CD14-positive monocyte (primary cell): ENCODE results near the gene KISS1R. TPM values are rescaled to one million over a fixed set of nuclear protein-coding genes. Genes with fewer than 3 reads are reported as not detected.

Source experiments
- DNase-seq, 3 donors: peaks; one replicate each; pipeline ENCODE4 v3.0.0-alpha.2; 2011 to 2022
- H2AFZ ChIP-seq: 2 replicates; pipeline ENCODE4 v1.6.0; 2012; ENCODE audit warnings: mild to moderate bottlenecking, low read depth, low read length, inconsistent platforms; ENCODE audit not compliant: insufficient read depth, poor library complexity, severe bottlenecking
- H3K27ac ChIP-seq, 2 donors: 1 replicate in 1 of 2; 2 replicates in 1 of 2; pipeline ENCODE4 v1.5.1; 2012 to 2013; ENCODE audit warnings: low read length in 2 of 2, control low read depth in 1 of 2, inconsistent platforms in 1 of 2, low read depth in 1 of 2, mild to moderate bottlenecking in 1 of 2
- H3K27me3 ChIP-seq, 2 donors: one replicate each; pipeline versions ENCODE4 v1.6.0 to v1.6.1; 2011 to 2013; ENCODE audit warnings: low read length in 2 of 2; ENCODE audit not compliant: control insufficient read depth in 2 of 2, insufficient read depth in 2 of 2
- H3K36me3 ChIP-seq, 2 donors: replicated peaks in 1 of 2; 1 replicate in 1 of 2; 2 replicates in 1 of 2; pipeline versions ENCODE4 v1.5.1 to v1.6.1; 2012 to 2013; ENCODE audit warnings: low read length in 2 of 2, control low read depth in 1 of 2, inconsistent platforms in 1 of 2, mild to moderate bottlenecking in 1 of 2; ENCODE audit not compliant: insufficient read depth in 2 of 2, control insufficient read depth in 1 of 2
- H3K4me1 ChIP-seq, 2 donors: 1 replicate in 1 of 2; 2 replicates in 1 of 2; pipeline versions ENCODE4 v1.5.1 to v1.6.1; 2012 to 2013; ENCODE audit warnings: low read length in 2 of 2, control low read depth in 1 of 2, inconsistent platforms in 1 of 2, mild to moderate bottlenecking in 1 of 2, moderate library complexity in 1 of 2; ENCODE audit not compliant: insufficient read depth in 2 of 2, control insufficient read depth in 1 of 2
- H3K4me2 ChIP-seq: replicated peaks from 2 replicates; pipeline ENCODE3; 2012; ENCODE audit warnings: low read length, moderate library complexity, mild to moderate bottlenecking; ENCODE audit not compliant: poor library complexity, severe bottlenecking; ENCODE audit errors: extremely low read depth
- H3K4me3 ChIP-seq, 3 experiments: fragments of 200-600 bp in 1 of 3; sonication (generic) in 1 of 3; replicated peaks in 1 of 3; 1 replicate in 2 of 3; 2 replicates in 1 of 3; pipeline ENCODE4 v1.5.1; 2011 to 2013; ENCODE audit warnings: low read length in 3 of 3, mild to moderate bottlenecking in 3 of 3, control low read depth in 2 of 3, low read depth in 2 of 3, inconsistent platforms in 1 of 3, moderate library complexity in 1 of 3
- H3K79me2 ChIP-seq: 2 replicates; pipeline ENCODE4 v1.6.0; 2012; ENCODE audit warnings: mild to moderate bottlenecking, control low read depth, inconsistent platforms, low read length, moderate library complexity; ENCODE audit not compliant: insufficient read depth
- H3K9ac ChIP-seq: 2 replicates; pipeline ENCODE4 v1.6.0; 2017; ENCODE audit warnings: low read length, mild to moderate bottlenecking; ENCODE audit not compliant: insufficient read depth, poor library complexity, severe bottlenecking
- H3K9me3 ChIP-seq, 2 donors: replicated peaks in 1 of 2; 1 replicate in 1 of 2; 2 replicates in 1 of 2; pipeline versions ENCODE4 v1.5.1 to v1.6.1; 2012 to 2013; ENCODE audit warnings: low read length in 2 of 2, control low read depth in 1 of 2; ENCODE audit not compliant: control insufficient read depth in 1 of 2, insufficient read depth in 1 of 2
- H4K20me1 ChIP-seq: 2 replicates; pipeline ENCODE4 v1.6.0; 2012; ENCODE audit warnings: mild to moderate bottlenecking, low read length, control low read depth, moderate library complexity; ENCODE audit not compliant: insufficient read depth
- H3K27ac Mint-ChIP-seq, 7 donors: one replicate each; pipeline ENCODE4 v1.8.0; 2020; ENCODE audit warnings: mild to moderate bottlenecking in 7 of 7, mixed read lengths in 7 of 7, moderate library complexity in 6 of 7, inconsistent platforms in 2 of 7
- H3K27me3 Mint-ChIP-seq, 3 donors: one replicate each; pipeline ENCODE4 v1.8.0; 2021 to 2022; ENCODE audit warnings: low read depth in 3 of 3, mild to moderate bottlenecking in 3 of 3, mixed read lengths in 3 of 3, moderate library complexity in 3 of 3, inconsistent platforms in 1 of 3
- H3K36me3 Mint-ChIP-seq, 2 donors: one replicate each; pipeline ENCODE4 v1.8.0; 2020; ENCODE audit warnings: mixed read lengths in 2 of 2, inconsistent platforms in 1 of 2, mild to moderate bottlenecking in 1 of 2
- H3K4me1 Mint-ChIP-seq: one replicate; pipeline ENCODE4 v1.8.0; 2020; ENCODE audit warnings: mild to moderate bottlenecking, mixed read lengths
- H3K4me3 Mint-ChIP-seq, 2 donors: one replicate each; pipeline ENCODE4 v1.8.0; 2020; ENCODE audit warnings: mild to moderate bottlenecking in 2 of 2, mixed read lengths in 2 of 2, moderate library complexity in 1 of 2
- H3K9me3 Mint-ChIP-seq, 7 donors: one replicate each; pipeline ENCODE4 v1.8.0; 2020 to 2022; ENCODE audit warnings: mixed read lengths in 7 of 7, mild to moderate bottlenecking in 6 of 7, moderate library complexity in 6 of 7, inconsistent platforms in 2 of 7
- CTCF ChIP-seq: fragments of 200-600 bp; IDR thresholded peaks from one replicate; pipeline ENCODE4 v1.8.0; 2022; ENCODE audit warnings: antibody characterized with exemption, mild to moderate bottlenecking
- WGBS: methylation state at CpG from one replicate; pipeline ENCODE4 v1.1.5; 2013; ENCODE audit warnings: missing lambda C conversion rate; ENCODE audit not compliant: insufficient coverage; 5-methylcytosine and 5-hydroxymethylcytosine counted together
- intact Hi-C, 2 donors: fragments of 100-400 bp; cut with micrococcal nuclease; formaldehyde crosslinking; loops; one replicate each; pipeline versions ENCODE4 v1.15.0 to v1.15.1; 2023
- polyA plus RNA-seq, 3 donors: library from polyadenylated mRNA; depleted of rRNA in 1 of 3; unstranded in 2 of 3; stranded (reverse) in 1 of 3; fragments of 300-500 nt in 2 of 3; fragments of >200 nt in 1 of 3; fragmentation: Illumina TruSeq in 2 of 3; gene quantifications; 1 replicate in 2 of 3; 2 replicates in 1 of 3; pipeline ENCODE4 v1.2.3, GENCODE V29; 2012 to 2021

KISS1R gene
- polyA plus RNA-seq, 3 donors = not detected

GRCh38 chr19:868458-869244 is 48.5 kb upstream of the KISS1R start:
- DNase-seq = no peak
- Histone ChIP-seq H3K36me3 (peaks cover 10 to 18% of the 10 kb centered on the region in 2 donors), H2AFZ (no peak overlapping the region), H3K4me2 (no peak overlapping the region), H4K20me1 (peaks cover 63% of the 10 kb centered on the region), H3K9ac (no peak overlapping the region), H3K27ac (no peak overlapping the region), H3K4me1 (peaks cover 14 to 16% of the 10 kb centered on the region in 2 donors), H3K27me3 (peaks cover 0 to 11% of the 10 kb centered on the region in 2 donors), H3K79me2 (no peaks in the 10 kb centered on the region), H3K4me3 (no peak overlapping the region), H3K9me3 (no peaks in the 10 kb centered on the region)
- peaks cover 0 to 5% (median 2%) of the 10 kb centered on the region in 3 donors for H3K27me3 Mint-ChIP-seq
- H3K4me1 Mint-ChIP-seq = peaks cover 11% of the 10 kb centered on the region
- peaks cover 0 to 1% (median 0%) of the 10 kb centered on the region in 7 donors for H3K9me3 Mint-ChIP-seq
- WGBS = 95% methylated on average over 28 of the region's 34 CpGs
- peaks cover 29 to 44% of the 10 kb centered on the region in 2 donors for H3K36me3 Mint-ChIP-seq
- no peak overlapping the region for H3K27ac Mint-ChIP-seq
- TF ChIP-seq CTCF = no peak
- H3K4me3 Mint-ChIP-seq = no peak overlapping the region
- intact Hi-C loops = loop anchor here in 1 of 2 donors (10.0 kb wide), 1 partner anchor 376 kb away; the partner anchor contains the start of genes ATP5F1D and MIDN

- no peaks in the 10 kb centered on the region for H3K9me3 ChIP-seq
- H3K4me2 ChIP-seq = no peak overlapping the region
- peaks cover 0 to 11% of the 10 kb centered on the region in 2 donors for H3K27me3 ChIP-seq
- intact Hi-C loops = loop anchor here in 1 of 2 donors (10.0 kb wide), 1 partner anchor 375 kb away; the partner anchor contains the start of genes ATP5F1D and MIDN
- H2AFZ ChIP-seq = no peak overlapping the region
- 72% methylated on average over 20 of the region's 29 CpGs for WGBS
- TF ChIP-seq CTCF = no peak
- H3K9ac ChIP-seq = no peak overlapping the region
- Mint-ChIP-seq H3K27ac (peak overlapping the region in 1 of 7 donors; percentile 23), H3K9me3 (no peaks in the 10 kb centered on the region), H3K27me3 (peaks cover 0 to 5% (median 2%) of the 10 kb centered on the region in 3 donors), H3K4me3 (no peak overlapping the region), H3K4me1 (peaks cover 6% of the 10 kb centered on the region), H3K36me3 (peaks cover 29 to 50% of the 10 kb centered on the region in 2 donors)
- peaks cover 8 to 10% of the 10 kb centered on the region in 2 donors for H3K4me1 ChIP-seq
- H4K20me1 ChIP-seq = peaks cover 56% of the 10 kb centered on the region
- no peaks in the 10 kb centered on the region for H3K79me2 ChIP-seq
- H3K36me3 ChIP-seq = peaks cover 10 to 20% of the 10 kb centered on the region in 2 donors
- H3K4me3 ChIP-seq = no peak overlapping the region
- no peak overlapping the region for H3K27ac ChIP-seq
- DNase-seq = peak in 1 of 3 donors; percentile 48
Measured at GRCh38 chr19:869245-870177, 47.6 kb upstream of the KISS1R start.
